Mucosa of rectum (tissue), 2 donors: Measurements from ENCODE around the gene GCAT.

Experiments
- H3K27ac ChIP-seq, 2 donors: one replicate each; pipeline ENCODE4 v1.7.0; 2013; ENCODE audit warnings: inconsistent platforms in 2 of 2, low read depth in 2 of 2, low read length in 2 of 2
- H3K27me3 ChIP-seq, 2 donors: one replicate each; pipeline ENCODE4 v1.7.0; 2013; ENCODE audit warnings: low read length in 2 of 2; ENCODE audit not compliant: control insufficient read depth in 2 of 2, insufficient read depth in 2 of 2
- H3K36me3 ChIP-seq, 2 donors: one replicate each; pipeline ENCODE4 v1.7.0; 2013; ENCODE audit warnings: low read length in 2 of 2; ENCODE audit not compliant: control insufficient read depth in 2 of 2, insufficient read depth in 2 of 2
- H3K4me1 ChIP-seq, 2 donors: one replicate each; pipeline ENCODE4 v1.7.0; 2013; ENCODE audit warnings: low read length in 2 of 2, mild to moderate bottlenecking in 1 of 2; ENCODE audit not compliant: control insufficient read depth in 2 of 2, insufficient read depth in 2 of 2
- H3K4me3 ChIP-seq, 2 donors: one replicate each; pipeline ENCODE4 v1.7.0; 2013; ENCODE audit warnings: low read length in 2 of 2
- H3K9ac ChIP-seq, 2 donors: one replicate each; pipeline ENCODE4 v1.7.0; 2013; ENCODE audit warnings: low read length in 2 of 2, low read depth in 1 of 2, mild to moderate bottlenecking in 1 of 2
- H3K9me3 ChIP-seq, 2 donors: one replicate each; pipeline ENCODE4 v1.7.0; 2013; ENCODE audit warnings: low read length in 2 of 2; ENCODE audit not compliant: control insufficient read depth in 2 of 2
- donor health status: healthy.
- donor health status: Normal muscosa, but diverticular disease.

The GCAT gene

DNA sequence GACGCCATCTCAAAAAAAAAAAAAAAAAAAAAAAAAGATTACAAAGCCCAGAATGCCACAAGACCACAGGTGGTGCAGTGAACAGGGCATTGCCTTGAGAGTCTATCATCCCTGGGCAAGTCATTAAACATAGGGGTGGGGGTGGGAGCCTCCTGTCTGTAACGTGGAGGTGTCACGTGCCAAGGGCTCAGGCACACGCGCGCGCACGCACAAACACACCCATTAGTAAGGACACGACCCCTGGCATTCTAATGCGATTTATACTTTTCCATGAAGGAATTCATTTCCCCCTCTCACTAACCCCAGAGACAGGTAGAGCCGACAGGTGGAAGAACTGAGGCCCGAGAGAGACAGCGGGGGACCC lies 5.8 kb upstream of the GCAT start:
- Histone ChIP-seq H3K36me3 (no peaks in the 10 kb centered on the region), H3K9me3 (no peaks in the 10 kb centered on the region), H3K27ac (peak overlapping the region; percentile 86 to 89), H3K27me3 (no peaks in the 10 kb centered on the region), H3K9ac (peak overlapping the region; percentile 63 to 78), H3K4me1 (peaks cover 20 to 21% of the 10 kb centered on the region in 2 donors), H3K4me3 (peak overlapping the region; percentile 67 to 73)

DNA sequence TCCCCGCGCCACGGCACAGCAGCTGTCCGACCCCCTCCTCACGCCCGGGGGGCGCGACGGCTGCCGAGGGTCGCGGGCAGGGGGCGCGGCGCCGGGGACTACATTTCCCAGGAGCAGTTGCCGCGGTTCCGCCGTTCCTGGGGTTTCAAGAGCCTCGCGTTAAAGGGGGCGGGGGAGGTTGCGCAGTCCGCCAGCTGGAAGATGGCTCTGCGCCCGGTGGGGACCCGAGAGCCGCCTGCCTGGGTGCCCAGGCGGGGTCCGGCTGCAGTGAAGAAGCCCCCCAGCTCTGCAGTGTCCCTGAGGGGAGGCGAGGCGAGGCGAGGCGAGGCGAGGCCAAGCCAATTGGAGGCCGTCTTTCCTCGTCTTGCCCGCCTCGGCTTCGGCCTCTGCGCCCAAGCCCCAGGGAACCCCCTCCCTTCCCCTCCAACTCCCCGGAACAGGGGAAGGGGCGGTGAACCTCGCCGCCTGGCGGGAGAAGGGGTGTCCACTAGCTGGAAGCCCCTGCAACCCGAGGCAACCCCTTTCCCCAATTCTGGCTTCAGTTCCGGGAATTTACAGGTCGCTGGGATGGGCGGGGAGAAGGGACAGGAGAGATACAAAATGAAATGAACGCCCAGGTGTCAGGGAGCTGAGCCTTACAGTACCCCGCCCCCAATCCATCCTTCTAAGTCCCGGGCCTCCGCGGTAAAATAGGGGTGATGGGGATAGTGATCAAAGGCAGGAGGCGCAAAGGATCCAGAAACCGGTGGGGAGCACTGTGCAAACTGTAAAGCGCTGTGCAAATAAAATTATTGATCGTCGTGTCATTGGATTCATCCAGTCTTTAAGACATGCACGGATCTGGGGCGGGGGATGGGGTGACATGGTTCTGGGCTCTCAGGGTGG lies 5.2 kb upstream of the GCAT start:
- H3K9ac ChIP-seq = peak overlapping the region; percentile 63 to 78
- peaks cover 20 to 21% of the 10 kb centered on the region in 2 donors for H3K4me1 ChIP-seq
- H3K27ac ChIP-seq = peak overlapping the region; percentile 86 to 89
- no peaks in the 10 kb centered on the region for H3K9me3 ChIP-seq
- H3K36me3 ChIP-seq = no peaks in the 10 kb centered on the region
- no peaks in the 10 kb centered on the region for H3K27me3 ChIP-seq
- peak overlapping the region; percentile 67 to 73 for H3K4me3 ChIP-seq

DNA sequence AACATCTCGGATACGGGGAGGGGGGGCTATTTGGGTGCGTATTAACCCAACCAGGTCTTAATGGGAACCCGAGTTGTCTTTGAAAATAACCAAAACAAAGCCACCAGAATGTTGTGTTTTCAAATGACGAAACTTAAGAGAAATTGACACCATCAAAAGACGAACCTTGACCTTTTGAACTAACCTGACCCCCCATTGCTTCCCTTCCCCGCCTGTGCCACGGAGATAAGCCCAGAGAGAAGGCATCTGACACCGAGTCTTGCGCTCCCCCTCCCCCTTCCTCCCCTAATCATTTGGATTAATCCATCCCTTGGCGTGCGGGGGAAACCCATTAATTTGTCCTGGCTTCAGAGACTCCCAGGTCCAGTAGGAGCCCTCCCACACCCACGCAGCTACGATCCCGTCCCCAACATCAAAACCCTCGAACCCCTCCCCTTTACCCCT lies 4.5 kb upstream of the GCAT start:
- peak overlapping the region; percentile 67 to 73 for H3K4me3 ChIP-seq
- H3K9ac ChIP-seq = peak overlapping the region; percentile 63 to 78
- no peaks in the 10 kb centered on the region for H3K27me3 ChIP-seq
- peak overlapping the region in 1 of 2 donors; percentile 86 for H3K27ac ChIP-seq
- peaks cover 24 to 25% of the 10 kb centered on the region in 2 donors for H3K4me1 ChIP-seq
- H3K9me3 ChIP-seq = no peaks in the 10 kb centered on the region
- H3K36me3 ChIP-seq = no peaks in the 10 kb centered on the region

DNA sequence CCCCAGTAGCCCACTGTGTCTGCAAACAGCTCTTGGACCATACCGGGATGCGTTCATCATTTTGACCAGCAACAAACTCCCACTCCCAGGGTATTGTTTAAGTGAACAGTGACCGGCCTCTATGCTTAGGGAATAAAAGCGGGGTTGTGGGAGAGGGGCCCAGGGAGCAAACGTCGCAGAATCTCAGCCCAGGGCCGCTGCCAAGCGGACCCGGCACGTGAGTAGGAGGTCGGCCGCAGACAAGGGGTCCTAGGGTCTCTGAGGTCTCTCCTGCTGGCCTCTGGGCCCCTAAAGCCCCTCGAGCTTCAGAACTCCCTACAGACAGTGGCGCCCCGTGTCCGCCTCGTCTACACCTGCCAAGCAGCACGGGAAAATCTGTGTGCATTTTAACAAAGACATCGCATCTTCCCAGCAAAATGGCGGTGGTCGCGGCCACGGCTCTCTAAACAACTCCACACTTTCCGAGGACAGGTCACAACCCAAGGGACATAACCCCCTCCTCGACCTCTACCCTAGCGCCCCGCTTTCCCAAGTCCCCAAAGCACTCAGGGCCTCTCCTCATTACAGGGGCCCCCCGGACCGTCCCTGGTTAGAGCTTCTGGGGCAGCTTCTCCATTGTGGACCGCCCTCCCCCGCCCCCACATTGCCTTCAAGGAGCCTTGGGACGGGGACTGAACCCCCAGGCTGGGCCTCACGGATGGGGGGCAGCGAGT lies 3.9 kb upstream of the GCAT start:
- Histone ChIP-seq H3K4me1 (peaks cover 26 to 27% of the 10 kb centered on the region in 2 donors), H3K9me3 (no peaks in the 10 kb centered on the region), H3K36me3 (no peaks in the 10 kb centered on the region), H3K4me3 (peak overlapping the region in 1 of 2 donors; percentile 85), H3K27ac (peak overlapping the region in 1 of 2 donors; percentile 86), H3K9ac (peak overlapping the region in 1 of 2 donors; percentile 90), H3K27me3 (no peaks in the 10 kb centered on the region)

DNA sequence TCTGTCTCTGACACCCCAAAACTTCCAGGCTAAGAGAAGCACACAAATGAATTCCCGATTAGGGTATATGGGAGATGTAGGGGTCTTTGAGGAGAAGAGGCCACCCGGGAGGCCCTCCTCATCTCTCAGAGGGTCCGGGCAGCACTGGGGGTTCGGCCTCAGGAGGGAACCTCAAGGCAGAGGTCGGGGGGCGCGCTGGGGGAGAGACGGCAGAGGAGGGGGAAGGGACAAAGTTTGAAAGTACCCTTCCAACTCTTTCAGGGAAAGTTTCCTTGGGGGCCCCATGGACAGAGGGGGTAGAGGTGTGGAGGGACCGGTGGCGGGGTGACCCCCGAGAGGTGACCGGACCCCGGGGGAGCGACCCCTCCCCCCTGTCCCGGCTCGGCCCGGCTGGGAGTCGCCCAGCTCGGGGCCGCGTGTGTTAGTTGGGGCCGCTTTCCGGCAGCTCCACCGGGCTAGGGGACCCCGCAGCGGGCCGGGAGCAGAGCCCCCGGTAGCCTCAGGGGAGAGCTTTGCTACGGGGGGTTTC lies 3.3 kb upstream of the GCAT start:
- H3K27me3 ChIP-seq = no peaks in the 10 kb centered on the region
- peak overlapping the region; percentile 32 to 94 for H3K27ac ChIP-seq
- H3K36me3 ChIP-seq = no peaks in the 10 kb centered on the region
- peaks cover 26 to 27% of the 10 kb centered on the region in 2 donors for H3K4me1 ChIP-seq
- H3K4me3 ChIP-seq = peak overlapping the region; percentile 80 to 85
- H3K9me3 ChIP-seq = no peaks in the 10 kb centered on the region
- H3K9ac ChIP-seq = peak overlapping the region; percentile 47 to 90

DNA sequence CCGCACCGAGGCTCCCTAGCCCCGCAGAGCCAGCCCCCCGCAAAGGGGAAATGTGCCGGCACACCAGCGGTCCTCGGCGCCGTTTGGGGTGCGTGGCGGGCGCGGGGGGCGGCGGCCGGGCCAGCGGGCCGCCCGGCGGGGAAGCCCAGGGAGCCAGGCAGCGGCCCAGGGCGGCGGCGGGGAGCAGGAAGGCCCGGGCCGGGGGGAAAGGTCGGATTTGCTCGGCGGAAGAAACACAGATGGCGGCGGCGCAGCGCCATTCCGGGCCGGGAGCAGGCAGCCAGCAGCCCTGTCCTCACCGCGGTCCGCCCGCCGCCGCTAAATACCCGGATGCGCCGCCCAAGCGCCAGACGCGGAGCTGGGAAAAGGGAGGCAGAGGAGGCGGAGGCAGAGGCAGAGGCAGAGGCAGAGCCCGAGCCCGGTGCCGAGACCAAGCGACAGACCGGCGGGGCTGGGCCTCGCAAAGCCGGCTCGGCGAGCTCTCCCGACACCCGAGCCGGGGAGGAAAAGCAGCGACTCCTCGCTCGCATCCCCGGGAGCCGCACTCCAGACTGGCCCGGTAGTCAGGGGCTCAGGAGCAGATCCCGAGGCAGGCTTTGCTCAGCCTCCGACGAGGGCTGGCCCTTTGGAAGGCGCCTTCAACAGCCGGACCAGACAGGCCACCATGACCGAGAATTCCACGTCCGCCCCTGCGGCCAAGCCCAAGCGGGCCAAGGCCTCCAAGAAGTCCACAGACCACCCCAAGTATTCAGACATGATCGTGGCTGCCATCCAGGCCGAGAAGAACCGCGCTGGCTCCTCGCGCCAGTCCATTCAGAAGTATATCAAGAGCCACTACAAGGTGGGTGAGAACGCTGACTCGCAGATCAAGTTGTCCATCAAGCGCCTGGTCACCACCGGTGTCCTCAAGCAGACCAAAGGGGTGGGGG lies 2.6 kb upstream of the GCAT start:
- Histone ChIP-seq H3K27ac (peak overlapping the region; percentile 94 to 96), H3K9ac (peak overlapping the region; percentile 87 to 90), H3K36me3 (no peaks in the 10 kb centered on the region), H3K4me1 (peaks cover 26 to 27% of the 10 kb centered on the region in 2 donors), H3K4me3 (peak overlapping the region; percentile 80 to 85), H3K9me3 (no peaks in the 10 kb centered on the region), H3K27me3 (no peaks in the 10 kb centered on the region)

DNA sequence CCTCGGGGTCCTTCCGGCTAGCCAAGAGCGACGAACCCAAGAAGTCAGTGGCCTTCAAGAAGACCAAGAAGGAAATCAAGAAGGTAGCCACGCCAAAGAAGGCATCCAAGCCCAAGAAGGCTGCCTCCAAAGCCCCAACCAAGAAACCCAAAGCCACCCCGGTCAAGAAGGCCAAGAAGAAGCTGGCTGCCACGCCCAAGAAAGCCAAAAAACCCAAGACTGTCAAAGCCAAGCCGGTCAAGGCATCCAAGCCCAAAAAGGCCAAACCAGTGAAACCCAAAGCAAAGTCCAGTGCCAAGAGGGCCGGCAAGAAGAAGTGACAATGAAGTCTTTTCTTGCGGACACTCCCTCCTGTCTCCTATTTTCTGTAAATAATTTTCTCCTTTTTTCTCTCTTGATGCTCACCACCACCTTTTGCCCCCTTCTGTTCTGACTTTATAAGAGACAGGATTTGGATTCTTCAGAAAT lies 1.9 kb upstream of the GCAT start:
- H3K9ac ChIP-seq = peak overlapping the region; percentile 87 to 90
- peak overlapping the region; percentile 94 to 96 for H3K27ac ChIP-seq
- H3K4me1 ChIP-seq = peaks cover 26 to 27% of the 10 kb centered on the region in 2 donors
- H3K4me3 ChIP-seq = peak overlapping the region; percentile 80 to 85
- no peaks in the 10 kb centered on the region for H3K27me3 ChIP-seq
- H3K9me3 ChIP-seq = no peaks in the 10 kb centered on the region
- no peaks in the 10 kb centered on the region for H3K36me3 ChIP-seq

DNA sequence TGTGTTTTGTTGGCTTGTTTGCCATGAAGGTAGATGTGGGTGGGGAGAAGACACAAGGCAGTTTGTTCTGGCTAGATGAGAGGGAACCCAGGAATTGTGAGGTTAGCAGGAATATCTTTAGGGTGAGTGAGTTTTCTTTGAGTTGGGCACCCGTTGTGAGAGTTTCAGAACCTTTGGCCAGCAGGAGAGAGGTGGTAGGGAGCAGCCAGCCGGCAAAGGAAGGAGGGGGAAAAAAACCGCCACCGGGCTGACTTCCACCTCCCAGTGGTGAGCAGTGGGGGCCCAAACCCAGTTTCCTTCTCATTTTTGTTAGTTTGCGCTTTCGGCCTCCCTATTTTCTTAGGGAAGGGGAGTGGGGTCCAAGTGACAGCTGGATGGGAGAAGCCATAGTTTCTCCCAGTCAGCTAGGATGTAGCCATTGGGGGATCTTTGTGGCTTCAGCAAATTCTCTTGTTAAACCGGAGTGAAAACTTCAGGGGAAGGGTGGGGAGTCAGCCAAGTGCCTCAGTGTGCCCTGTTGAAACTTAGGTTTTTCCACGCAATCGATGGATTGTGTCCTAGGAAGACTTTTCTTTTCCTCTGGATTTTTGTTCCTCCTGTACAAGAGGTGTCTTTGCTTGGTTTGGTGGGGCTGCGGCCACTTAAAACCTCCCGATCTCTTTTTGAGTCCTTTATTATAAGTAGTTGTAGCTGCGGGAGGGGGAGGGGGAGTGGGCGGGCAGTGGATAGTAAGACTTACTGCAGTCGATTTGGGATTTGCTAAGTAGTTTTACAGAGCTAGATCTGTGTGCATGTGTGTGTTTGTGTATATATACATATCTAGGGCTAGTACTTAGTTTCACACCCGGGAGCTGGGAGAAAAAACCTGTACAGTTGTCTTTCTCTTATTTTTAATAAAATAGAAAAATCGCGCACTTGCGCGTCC lies 1.1 kb upstream of the GCAT start:
- H3K4me1 ChIP-seq = peaks cover 23 to 27% of the 10 kb centered on the region in 2 donors
- peak overlapping the region; percentile 87 to 90 for H3K9ac ChIP-seq
- H3K27me3 ChIP-seq = no peaks in the 10 kb centered on the region
- H3K27ac ChIP-seq = peak overlapping the region; percentile 94 to 96
- no peaks in the 10 kb centered on the region for H3K9me3 ChIP-seq
- H3K4me3 ChIP-seq = peak overlapping the region; percentile 80 to 85
- no peaks in the 10 kb centered on the region for H3K36me3 ChIP-seq
